Activated naive CD4-positive, alpha-beta T cell treated with anti-CD3 and anti-CD28 coated beads, Interleukin-2, amount 50 U/mL, for 16 hours (primary cell): ENCODE results near the gene FASN.

Experiments
- DNase-seq: peaks from one replicate; pipeline ENCODE4 v3.0.0-alpha.2; 2020

FASN gene

DNA sequence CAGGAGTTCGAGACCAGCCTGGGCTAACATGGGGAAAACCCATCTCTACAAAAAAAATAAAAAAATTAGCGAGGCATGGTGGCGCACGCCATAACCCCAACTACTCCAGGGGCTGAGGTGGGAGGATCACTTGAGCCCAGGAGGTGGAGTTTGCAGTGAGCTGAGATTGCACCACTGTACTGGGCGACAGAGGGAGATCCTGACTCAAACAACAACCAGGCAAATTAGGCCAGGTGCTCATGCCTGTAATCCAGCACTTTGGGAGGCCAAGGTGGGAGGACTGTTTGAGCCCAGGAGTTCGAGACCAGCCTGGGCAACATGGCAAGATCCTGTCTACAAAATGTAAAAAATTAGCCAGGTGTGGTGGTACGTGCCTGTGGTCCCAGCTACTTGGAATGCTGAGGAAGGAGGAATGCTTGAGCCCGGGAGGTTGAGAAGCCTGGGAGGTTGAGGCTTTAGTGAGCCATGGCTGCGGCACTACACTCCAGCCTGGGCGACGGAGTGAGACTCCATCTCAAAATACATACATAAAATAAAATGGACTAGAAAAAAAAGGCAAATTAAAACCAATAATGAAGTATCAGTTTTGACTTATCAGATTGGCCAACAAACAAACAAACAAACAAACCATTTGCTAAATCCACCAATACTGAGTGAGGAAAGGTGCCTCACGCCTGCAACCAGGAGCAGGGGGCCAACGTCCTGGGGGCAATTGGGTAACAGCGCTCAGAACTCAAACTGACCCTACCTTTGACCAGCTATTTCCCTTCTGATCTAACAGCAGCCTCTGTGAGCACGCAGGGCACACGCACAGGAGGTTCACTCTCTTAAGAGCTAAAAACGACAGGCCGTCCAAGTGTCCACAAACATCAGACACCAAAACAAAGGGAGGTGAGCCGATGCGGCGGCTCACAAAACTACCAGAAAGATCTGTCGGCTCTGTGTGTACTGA lies 19.4 kb upstream of the FASN start:
- no peak for DNase-seq

- DNase-seq = no peak
Observed at GRCh38 chr17:82116246-82116645, 18.2 kb upstream of the FASN start.

GRCh38 chr17:82114872-82115271 lies 16.8 kb upstream of the FASN start:
- no peak for DNase-seq

GRCh38 chr17:82114447-82114846 lies 16.4 kb upstream of the FASN start:
- no peak for DNase-seq

DNA sequence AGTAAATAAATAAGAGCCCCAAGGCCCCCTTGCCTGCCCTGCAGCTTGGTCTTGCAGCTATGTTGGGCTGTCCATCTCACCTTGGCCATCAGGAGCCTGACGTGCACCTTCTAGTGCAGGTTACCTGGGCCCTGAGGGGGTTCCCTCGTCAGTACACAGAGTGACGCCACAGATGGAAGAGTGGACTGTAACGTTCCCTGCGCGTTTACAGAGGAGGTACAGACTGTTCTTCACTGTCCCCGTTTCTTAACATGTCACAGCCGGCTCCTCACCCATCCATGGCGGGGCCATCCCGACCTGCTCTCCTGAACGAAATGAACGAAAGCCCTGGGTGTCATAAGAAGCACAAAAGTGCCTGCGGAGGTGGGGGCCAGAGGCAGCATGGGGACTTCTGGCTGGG lies 15.9 kb upstream of the FASN start:
- no peak for DNase-seq

DNA sequence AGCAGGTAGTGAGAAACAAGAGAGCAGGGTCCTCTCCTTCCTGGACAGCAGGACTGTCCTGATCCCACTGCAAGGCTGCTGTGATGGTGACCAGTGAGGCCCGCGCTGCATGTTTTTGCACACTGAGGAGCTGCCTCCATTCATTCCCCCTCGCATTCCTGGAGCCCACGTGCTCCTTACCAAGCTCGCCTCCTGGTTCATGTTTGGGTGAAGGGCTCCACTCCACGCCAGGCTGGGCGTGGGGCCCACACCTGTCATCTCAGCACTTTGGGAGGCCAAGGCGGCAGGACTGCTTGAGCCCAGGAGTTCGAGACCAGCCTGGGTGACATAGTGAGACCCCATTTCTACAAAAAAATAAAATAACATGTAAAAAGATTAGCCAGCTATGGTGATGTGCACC lies 15.4 kb upstream of the FASN start:
- no peak for DNase-seq

DNA sequence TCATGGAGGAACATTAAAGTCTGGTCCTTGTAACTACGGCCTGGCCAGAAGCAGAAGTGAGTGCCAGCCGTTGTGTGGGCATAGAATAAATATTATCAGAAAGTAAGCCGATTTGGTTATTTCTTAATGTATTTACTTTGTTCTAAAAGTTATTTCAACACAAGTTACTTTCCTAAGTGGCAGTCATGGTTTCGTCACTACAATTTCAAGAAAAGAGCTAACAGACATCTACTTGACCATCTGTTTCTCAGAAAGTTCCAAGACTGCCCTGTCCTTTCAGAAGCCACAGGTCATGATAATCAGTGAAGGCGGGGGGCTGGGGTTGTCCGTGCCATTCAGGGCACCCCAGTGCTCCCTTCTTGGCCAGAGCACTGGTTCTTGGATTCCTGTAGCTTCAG lies 14.9 kb upstream of the FASN start:
- DNase-seq = no peak

GRCh38 chr17:82112181-82112913 lies 14.3 kb upstream of the FASN start:
- DNase-seq = no peak

DNA sequence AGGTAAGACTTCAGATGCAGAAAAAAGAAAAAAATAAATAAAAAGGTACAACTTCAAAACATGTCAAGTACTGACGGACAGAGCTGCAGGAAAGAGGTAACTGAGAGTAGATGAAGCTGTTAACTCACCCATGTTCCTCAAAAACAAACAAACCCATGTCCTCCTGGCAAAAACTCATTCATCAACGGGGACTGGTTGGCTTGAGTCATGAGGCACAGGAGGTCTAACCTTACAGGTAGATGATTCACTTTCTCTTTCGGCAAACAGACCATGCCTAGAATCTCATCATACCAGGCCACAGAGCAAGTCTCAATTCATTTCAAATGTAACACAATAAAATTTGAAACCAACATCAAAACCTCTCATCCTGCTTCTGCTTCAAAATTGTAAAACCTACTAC lies 12.3 kb upstream of the FASN start:
- DNase-seq = no peak

DNA sequence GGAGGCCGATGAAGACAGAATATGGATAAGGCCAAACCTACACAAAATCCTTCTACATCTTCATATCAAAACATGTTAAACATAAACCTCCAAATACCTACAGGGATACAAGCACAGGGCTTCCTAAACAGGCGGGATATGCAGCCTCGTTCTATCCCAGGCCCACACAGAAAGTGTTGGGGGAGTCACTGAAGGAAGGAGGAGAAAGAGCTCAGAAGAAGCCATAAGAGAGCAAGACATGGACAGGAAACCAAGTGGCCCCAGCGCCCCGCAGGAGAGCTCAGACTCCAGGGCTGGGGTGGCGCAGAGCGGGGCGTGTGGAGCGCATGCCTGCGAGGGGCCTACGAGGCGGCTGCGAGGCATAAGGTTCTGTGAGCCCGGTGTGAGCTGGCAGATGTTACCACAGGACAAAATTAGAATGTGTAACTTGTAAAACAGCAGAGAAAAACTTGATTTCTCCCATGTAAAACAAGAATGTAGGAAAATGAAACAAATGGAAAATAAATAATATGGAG lies 11.0 kb upstream of the FASN start:
- no peak for DNase-seq

DNA sequence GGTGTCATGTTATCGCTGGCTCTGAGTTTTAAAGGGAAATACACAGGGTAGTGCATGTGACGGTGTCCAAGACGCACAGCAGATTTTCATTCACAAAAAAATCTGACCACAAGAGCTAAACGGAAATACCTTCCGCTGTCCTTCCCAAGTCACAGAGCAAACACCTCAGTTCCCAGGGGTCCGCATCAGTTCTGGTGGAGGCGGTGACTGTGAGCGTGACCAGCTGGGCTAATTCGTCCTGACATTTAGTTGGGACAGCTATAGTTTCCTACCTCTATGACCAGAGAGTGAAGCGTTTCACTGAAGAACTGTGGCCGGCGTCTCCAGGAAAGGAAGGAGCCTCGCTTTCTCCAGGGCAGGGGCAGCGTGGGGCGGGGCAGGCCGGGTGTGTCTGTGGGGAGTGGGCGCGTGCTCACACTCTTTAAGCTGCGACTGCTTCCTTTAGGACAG lies 10.5 kb upstream of the FASN start:
- no peak for DNase-seq

DNA sequence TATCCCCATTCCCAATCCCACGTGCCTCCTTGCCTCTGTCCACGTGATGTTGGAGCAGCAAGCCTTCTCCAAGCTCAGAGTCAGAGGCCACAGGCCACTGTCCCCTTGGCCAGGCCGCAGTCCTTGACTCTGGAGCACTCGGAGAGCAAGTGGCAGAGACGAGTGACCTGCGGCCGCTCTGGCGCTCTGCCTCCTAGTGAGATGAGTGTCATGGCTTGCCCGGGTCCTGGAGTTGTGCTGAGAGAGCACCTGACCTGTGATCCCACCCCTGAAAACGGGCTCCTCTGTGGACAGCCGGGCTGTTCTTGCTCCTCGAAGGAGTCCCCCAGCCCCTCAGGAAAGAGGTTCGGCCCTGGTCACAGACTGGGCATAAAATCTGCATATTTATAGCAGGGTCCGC lies 10.0 kb upstream of the FASN start:
- no peak for DNase-seq

- DNase-seq = no peak
Observed at GRCh38 chr17:82107341-82107860, 9.4 kb upstream of the FASN start.

- DNase-seq = no peak
Observed at GRCh38 chr17:82106688-82107305, 8.8 kb upstream of the FASN start.

GRCh38 chr17:82105882-82106687 lies 8.0 kb upstream of the FASN start:
- DNase-seq = peak; percentile 54

DNA sequence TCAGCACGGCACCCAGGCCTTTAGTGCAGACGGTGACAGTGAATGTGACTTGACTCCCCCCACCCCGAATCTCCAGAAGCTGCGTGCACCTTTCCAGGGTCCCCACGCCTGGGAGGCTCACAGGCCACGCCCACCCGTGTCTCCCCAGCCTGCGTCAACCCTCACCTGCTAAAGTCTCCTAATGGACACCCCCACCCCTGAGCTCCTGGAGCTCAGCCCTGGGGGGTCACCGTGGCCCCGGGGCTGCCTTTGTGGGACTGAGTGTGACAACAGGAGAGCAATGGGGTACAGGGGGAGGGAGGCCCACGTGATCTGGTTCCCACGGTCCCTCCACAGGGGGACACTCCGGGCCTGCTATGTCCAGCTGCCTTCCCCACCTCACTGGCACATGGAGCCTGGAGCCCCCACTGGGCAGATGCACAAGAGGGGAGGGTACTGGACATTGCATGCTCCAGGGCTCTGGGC lies 7.4 kb upstream of the FASN start:
- no peak for DNase-seq

GRCh38 chr17:82104797-82105416 lies 6.9 kb upstream of the FASN start:
- DNase-seq = no peak

DNA sequence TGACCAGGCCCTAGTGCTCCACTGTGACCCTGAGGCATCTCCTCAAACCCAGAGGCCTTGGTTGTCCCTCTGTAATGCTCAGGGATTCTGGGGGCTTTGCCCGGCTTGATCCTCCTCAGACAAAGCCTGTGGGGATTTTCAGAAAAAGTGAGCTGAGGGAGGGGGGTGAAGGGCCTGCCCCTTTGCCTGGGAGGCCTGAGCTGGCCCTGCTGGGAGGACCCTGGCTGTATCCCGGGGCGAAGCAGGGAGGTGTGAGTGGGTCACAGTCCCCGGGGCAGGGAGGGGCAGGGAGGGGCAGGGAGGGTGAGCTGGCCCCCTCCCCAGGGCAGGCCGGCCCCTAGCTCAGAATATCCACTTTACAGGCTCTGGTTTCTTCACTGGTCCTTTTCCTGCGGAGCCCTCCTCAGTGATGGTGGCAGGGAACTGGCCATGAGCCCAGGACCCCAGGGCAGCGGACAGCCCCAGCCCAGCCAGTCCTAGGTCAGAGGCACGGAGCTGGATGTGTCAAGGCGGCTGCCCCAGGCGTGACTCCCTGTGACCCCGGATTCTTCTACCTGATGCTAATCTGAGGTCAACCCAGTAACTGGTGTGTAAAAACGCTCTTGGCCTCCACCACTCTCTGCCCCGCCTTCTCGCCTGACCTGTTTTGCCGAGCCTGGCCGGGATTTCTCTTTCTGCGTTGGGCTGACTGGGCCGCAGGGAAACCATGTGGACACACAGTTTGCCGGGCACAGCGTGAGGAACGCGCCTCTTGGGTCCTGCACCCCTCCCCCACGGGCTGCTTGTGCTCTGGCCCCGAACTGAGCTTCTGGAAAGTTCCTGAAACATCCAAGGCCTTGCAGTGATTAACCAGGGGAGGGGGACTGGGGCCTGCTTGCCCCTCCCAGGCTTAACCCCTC lies 5.8 kb upstream of the FASN start:
- no peak for DNase-seq

GRCh38 chr17:82101767-82102679 lies 4.0 kb upstream of the FASN start:
- no peak for DNase-seq
